Stimulated activated naive CD4-positive, alpha-beta T cell treated with Interleukin-2 at 50 U/mL for 16 hours (primary cell): Measurements from ENCODE around the gene PROS1.
"Not testable (repeated sequence)": the region's sequence is repeated elsewhere in the genome, so short reads cannot be mapped to it uniquely, and the experiment has no call there.

ENCODE experiments used
- DNase-seq: peaks from one replicate; lab custom pipeline; 2025; lab: John Stamatoyannopoulos, UW

The PROS1 gene

GRCh38 chr3:93969443-93969842 is 4.3 kb downstream of the PROS1 start:
- no peak for DNase-seq

DNA sequence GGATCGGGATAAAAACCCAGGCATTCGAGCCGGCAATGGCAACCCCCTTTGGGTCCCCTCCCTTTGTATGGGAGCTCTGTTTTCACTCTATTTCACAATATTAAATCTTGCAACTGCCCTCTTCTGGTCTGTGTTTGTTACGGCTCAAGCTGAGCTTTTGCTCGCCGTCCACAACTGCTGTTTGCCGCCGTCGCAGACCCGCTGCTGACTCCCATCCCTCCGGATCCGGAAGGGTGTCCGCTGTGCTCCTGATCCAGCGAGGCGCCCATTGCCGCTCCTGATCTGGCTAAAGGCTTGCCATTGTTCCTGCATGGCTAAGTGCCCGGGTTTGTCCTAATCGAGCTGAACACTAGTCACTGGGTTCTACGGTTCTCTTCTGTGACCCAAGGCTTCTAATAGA is 8.6 kb downstream of the PROS1 start:
- DNase-seq = not testable (repeated sequence)

- DNase-seq = no peak
Measured at GRCh38 chr3:93962798-93963197, 10.9 kb downstream of the PROS1 start.

DNA sequence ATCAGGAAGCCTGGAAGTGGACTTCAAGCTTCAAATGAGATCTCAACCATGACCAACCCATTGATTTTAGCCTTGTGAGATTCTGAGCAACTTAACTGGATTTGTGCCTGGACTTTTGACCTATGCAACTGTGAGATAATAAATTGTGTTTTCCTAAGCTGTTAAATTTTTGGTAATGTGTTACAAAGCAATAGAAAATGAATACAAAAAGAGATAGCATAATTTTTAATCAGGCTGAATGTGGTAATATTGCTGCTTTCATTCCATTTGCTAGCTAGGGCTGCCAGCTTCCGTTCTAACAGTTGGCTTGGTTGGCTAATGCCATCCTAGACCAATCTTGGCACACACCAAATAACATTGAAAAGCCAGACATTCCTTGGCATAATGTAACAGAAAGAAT is 12.2 kb downstream of the PROS1 start:
- DNase-seq = no peak

DNA sequence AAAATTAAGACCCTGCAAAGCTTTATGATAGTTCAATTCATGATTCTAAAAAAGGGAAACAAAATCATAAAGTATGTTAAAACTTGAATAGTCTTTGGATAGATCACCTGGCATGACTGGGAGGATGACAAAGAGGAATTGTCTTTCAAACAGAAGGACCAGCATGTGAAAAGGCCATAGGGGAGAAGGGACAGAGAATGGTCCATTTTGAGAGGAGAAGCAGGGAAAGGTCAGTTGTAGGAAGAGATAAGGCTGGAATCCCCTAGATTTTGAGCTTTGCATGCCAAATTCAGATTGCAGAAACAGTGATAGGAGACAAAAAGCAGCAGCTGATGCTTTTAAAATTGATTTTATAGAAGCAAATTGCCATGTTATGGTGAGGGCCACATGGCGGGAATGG is 12.7 kb downstream of the PROS1 start:
- no peak for DNase-seq

DNA sequence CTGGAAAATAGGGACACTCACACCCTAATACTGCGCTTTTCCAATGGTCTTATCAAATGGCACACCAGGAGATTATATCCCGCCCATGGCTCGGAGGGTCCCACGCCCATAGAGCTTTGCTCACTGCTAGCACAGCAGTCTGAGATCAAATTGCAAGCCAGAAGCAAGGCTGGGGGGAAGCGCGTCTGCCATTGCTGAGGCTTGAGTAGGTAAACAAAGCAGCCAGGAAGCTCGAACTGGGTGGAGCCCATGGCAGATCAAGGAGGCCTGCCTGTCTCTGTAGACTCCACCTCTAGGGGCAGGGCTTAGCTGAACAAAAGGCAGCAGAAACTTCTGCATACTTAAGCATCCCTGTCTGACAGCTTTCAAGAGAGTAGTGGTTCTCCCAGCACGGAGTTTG is 23.7 kb downstream of the PROS1 start:
- not testable (repeated sequence) for DNase-seq

- not testable (repeated sequence) for DNase-seq
Measured at GRCh38 chr3:93937485-93937884, 36.2 kb downstream of the PROS1 start.

- no peak for DNase-seq
Measured at GRCh38 chr3:93936549-93936948, 37.1 kb downstream of the PROS1 start.

GRCh38 chr3:93934366-93935046 is 39.2 kb downstream of the PROS1 start:
- DNase-seq = no peak

- no peak for DNase-seq
Measured at GRCh38 chr3:93931597-93932229, 42.0 kb downstream of the PROS1 start.

DNA sequence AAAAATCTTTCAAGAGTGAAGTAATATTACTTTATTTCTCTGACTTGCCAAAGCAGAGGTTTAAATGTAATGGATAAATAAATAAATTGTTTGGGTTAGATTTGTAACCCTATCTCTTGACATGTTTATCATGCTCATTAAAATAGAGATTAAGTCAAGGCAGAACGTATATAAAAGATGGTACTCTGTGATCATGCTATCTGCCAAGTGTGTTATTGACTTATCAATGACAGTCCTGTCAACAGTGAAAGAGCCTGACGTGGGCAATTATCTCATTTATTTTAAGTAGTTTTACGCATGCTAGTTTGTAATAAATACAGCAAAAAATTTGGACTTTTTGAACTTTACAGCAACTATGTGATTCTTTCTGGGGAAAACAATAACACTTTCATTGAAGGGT is 43.7 kb downstream of the PROS1 start:
- DNase-seq = no peak

DNA sequence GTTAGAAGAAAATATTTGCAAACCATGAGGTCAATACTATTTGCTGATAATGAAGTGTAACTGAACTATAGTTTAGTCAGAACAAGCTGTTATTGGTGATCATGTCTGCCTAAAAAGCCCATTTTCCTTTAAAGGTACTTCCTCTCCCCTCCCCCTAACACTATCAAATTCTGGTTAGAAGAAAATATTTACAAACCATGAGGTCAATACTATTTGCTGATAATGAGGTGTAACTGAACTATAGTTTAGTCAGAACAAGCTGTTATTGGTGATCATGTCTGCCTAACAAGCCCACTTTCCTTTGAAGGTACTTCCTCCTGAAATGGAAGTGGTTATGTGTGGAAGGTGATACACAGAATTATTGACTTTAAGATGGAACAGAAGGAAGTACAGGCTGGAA is 46.9 kb downstream of the PROS1 start:
- no peak for DNase-seq

DNA sequence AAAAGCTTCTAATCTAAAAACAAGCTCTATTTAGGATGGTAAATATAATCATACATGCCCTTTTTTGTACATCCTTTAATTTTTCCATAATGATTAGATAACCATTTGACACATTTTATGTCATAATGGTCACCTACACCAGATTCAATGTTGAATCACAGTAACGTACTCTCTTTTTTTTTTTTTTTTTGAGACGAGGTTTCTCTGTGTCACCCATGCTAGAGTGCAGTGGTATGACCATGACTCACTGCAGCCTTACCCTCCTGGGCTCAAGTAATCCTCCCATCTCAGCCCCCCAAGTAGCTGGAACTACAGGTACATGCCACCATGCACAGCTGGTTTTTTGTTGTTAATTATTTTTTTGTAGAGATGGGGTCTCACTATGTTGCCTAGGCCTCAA is 49.2 kb downstream of the PROS1 start:
- no peak for DNase-seq

GRCh38 chr3:93923006-93923405 is 50.7 kb downstream of the PROS1 start:
- no peak for DNase-seq

DNA sequence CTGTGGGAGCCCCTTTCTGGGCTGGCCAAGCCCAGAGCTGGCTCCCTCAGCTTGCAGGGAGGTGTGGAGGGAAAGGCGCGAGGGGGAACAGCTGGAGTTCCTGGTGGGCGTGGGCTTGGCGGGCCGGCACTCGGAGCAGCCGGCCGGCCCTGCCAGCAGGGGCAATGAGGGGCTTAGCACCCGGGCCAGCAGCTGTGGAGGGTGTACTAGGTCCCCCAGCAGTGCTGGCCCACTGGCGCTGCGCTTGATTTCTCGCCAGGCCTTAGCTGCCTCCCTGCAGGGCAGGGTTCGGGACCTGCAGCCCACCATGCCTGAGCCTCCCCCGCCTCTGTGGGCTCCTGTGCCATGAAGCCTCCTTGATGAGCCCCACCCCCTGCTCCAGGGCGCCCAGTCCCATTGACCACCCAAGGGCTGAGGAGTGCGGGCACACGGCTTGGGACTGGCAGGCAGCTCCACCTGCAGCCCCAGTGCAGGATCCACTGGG is 56.1 kb downstream of the PROS1 start:
- DNase-seq = not testable (repeated sequence)

- DNase-seq = not testable (repeated sequence)
Measured at GRCh38 chr3:93913623-93914022, 60.1 kb downstream of the PROS1 start.

DNA sequence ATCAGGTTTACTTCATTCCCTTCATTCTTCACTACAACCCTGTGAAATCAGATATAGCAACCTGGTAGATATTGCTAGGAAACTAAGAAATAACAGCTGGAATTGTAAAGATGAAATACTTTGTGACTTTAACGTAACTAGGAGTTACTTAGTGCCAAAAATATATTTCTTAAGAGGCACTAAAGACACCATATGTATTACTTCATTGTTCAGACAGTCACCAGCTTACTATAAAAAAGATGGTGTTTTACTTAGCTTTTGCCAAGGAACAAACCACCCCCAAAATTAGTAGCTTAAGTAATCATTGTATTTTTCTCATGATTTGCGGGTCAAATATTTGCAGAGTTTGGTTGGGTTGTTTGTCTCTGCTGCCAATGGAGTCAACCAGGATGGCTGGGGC is 62.5 kb downstream of the PROS1 start:
- no peak for DNase-seq

DNA sequence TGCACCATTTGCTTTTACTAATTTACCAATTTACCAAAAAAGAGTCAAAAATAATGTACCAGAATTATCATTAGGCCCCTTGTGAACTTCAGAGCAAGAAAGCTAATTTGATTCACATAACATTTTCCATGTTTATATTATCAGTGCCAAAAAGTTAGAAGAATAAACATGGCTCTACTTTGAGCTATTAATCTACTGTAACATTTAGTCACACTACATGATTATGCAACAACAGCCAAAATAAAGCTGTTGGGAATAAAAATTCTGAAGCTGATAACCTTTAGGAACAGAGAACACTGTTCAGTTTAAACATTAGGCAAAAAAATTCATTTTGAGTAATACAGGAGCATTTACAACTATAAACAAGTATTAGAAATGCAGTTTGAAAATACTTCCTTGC is 63.6 kb downstream of the PROS1 start:
- DNase-seq = no peak

- no peak for DNase-seq
Measured at GRCh38 chr3:93907132-93907531, 66.6 kb downstream of the PROS1 start.

DNA sequence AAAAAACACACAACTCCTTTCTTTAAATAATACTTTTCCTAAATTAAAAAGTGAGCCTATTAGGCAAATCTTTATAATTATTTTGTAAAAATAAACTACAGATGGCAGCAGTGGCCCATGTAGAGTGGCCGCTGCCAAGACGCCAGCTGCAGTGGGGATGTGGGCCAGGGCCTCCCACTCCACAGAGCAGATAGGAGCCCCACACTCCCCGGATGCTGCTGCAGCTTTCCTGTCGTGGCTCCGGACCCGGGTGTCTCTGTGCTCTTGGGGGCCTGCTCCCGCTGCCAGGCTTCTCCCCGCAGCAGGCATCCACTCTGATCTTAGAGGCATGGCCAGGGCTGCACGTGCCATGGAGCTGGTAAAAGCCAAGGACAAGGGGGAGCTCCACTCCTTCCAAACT is 67.5 kb downstream of the PROS1 start:
- no peak for DNase-seq

- no peak for DNase-seq
Measured at GRCh38 chr3:93904568-93904967, 69.1 kb downstream of the PROS1 start.

- DNase-seq = not testable (repeated sequence)
Measured at GRCh38 chr3:93878250-93879017, 95.3 kb downstream of the PROS1 start.

DNA sequence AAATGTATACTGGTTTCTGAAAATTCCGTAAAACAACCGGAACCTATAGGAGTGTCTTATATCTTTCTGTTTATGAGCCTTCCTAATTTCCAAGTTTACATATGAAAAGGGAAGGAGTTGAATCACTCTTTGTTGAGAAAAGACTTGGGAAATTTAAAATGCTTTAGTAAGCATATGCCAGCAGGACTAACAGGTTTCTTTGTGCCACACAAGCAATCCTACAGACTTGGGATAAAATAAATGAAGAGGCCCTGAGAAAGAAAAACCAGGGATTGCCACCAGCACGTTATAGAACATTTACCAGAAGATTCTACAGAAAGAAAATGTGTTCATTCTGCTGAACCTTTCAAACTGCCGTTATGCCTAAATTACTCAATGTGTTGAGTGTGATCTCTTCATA is 96.3 kb downstream of the PROS1 start:
- DNase-seq = not testable (repeated sequence)
